Fibroblast of pulmonary artery (primary cell): ENCODE measurements around the gene PPP2R5C.

Source experiments
- DNase-seq: peaks from one replicate; pipeline ENCODE4 v3.0.0-alpha.2; 2010; ENCODE audit warnings: low read depth
- H3K4me3 ChIP-seq: replicated peaks from 2 replicates; pipeline ENCODE4 v1.5.1; 2011; ENCODE audit warnings: low read depth, mild to moderate bottlenecking, control low read depth, low read length, moderate library complexity
- TF ChIP-seq, protein P1 (sequence below): IDR thresholded peaks from 2 replicates; pipeline ENCODE4 v1.5.1; 2011; ENCODE audit warnings: mild to moderate bottlenecking, control low read depth, low read length, inconsistent platforms; ENCODE audit errors: missing control alignments

The PPP2R5C gene

DNA sequence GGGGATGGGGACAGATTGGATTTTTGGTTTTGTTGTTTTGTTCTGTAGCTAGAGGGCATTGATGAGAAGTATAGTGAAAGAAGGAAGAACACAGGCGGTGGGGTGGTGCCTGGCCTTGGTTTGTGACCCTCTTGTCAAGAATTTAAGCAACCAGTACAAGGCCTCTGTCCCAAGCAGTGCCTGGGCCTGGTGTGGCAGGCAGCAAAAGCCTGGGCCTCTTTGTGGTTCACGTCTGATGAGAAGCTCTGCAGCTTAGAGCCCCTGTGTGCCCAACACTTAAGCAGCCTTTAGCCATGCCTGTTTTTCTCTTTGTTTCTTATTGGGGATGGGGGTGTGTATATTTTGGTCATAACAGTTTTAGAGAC is 98.0 kb downstream of the PPP2R5C start:
- DNase-seq: no peak
- TF ChIP-seq, protein P1, sequence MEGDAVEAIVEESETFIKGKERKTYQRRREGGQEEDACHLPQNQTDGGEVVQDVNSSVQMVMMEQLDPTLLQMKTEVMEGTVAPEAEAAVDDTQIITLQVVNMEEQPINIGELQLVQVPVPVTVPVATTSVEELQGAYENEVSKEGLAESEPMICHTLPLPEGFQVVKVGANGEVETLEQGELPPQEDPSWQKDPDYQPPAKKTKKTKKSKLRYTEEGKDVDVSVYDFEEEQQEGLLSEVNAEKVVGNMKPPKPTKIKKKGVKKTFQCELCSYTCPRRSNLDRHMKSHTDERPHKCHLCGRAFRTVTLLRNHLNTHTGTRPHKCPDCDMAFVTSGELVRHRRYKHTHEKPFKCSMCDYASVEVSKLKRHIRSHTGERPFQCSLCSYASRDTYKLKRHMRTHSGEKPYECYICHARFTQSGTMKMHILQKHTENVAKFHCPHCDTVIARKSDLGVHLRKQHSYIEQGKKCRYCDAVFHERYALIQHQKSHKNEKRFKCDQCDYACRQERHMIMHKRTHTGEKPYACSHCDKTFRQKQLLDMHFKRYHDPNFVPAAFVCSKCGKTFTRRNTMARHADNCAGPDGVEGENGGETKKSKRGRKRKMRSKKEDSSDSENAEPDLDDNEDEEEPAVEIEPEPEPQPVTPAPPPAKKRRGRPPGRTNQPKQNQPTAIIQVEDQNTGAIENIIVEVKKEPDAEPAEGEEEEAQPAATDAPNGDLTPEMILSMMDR: no peak

DNA sequence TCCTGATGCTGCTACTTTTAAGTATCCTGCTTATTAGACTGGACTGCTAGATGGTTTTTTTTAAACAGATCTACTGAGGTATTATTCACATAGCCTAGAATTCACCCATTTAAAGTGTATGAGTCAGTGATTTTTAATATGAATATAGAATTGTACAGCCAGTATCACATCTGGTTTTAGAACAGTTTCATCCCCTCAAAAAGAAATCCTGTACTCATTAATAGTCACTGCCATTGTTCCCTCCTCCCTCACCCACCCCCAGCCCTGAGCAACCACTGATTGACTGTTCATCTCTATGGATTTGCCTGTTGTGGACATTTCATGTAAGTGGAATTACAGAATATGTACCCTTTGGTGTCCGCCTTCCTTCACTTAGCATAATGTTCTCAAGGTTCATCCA is 98.4 kb downstream of the PPP2R5C start:
- TF ChIP-seq, protein P1: no peak
- H3K4me3 ChIP-seq: no peak overlapping the region
- DNase-seq: no peak

More for the DNA sequence above, 98.0 kb downstream of the PPP2R5C start:
- no peak overlapping the region for H3K4me3 ChIP-seq

DNA sequence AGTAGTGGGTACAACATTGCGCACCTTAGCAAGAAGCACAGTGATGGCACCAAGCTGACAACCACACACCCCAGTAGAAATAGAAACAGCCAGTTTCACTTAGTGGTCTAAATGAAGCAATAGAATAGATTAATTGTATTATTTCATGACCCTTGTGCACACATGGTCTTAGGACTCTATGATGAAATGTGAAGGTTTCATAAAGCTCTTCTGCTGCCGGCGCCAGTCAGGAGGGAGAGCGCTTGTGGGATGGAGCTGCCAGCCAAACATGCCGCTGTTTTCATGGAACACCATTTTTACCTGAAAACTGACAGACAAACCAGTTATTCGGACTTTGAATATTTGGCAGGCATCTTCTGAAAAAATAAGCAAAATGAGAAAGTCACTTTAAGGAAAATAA is 100.0 kb downstream of the PPP2R5C start:
- DNase-seq: no peak
- no peak overlapping the region for H3K4me3 ChIP-seq
- TF ChIP-seq, protein P1: no peak

DNA sequence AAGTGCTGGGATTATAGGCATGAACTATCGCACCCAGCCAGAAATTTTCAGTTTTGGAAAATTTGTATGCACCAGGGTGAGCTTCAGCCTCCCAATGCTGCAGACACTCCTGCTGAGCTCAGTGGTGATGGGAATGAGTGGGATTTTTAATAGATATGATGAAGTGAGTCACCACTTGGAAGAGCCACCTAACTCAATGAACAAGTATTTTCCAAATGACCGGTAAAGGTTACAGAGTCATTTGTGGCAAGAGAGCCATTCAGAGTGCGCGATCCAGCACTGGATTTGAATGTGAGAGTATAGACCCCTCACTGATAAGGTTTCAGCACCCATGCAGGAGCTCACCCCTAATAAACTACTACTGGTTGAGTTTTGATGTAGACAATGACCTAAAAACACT is 100.7 kb downstream of the PPP2R5C start:
- peak; percentile 36 for DNase-seq
- TF ChIP-seq, protein P1: no peak

GRCh38 chr14:101862711-101863110 is 101.2 kb downstream of the PPP2R5C start:
- no peak overlapping the region for H3K4me3 ChIP-seq
- DNase-seq: no peak
- TF ChIP-seq, protein P1: no peak

More for the DNA sequence above, 100.7 kb downstream of the PPP2R5C start:
- H3K4me3 ChIP-seq: no peak overlapping the region

DNA sequence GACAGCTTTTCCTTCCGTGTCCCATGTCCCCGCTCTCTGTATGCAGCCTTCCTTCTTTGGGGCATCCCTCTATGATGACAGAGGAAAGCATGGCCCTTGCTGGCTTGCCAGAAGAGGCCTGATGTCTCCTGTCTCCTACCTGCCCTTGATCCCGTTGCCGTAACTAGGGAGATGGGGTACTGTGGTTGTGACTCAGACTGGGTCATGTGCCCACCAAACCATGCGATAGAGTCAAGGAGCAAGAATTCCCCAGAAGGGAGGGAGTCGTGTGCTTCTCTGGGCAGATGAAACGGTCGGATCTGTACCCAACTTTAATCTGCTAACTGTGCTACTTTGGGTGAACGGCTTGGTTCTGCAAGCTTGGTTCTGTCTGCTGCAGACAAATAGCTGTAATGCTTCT is 103.8 kb downstream of the PPP2R5C start:
- no peak overlapping the region for H3K4me3 ChIP-seq
- TF ChIP-seq, protein P1: no peak
- no peak for DNase-seq

DNA sequence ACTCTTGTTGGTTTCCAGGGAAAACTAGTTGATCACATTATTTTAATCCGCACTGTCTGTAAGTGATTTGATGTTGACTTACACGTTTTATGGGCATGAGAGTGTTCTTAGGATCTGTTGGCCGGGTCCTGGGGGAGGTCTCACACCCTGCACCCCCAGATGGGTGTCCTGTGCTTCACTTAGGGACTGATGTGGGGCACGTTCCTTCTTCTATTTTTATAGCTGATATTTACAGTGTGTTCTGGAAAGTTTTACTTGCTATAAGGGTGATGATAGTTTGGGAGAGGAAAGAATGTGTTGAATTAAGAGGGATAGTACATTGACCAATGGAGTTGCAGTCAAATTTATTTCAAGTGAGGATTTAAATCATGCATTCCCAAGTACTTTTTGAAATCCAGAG is 106.3 kb downstream of the PPP2R5C start:
- DNase-seq: no peak
- TF ChIP-seq, protein P1: no peak
- no peak overlapping the region for H3K4me3 ChIP-seq
